HPDE6-E6E7 (cell line): ENCODE data around the gene BTNL9.
"Not testable (repeated sequence)": the region's sequence is repeated elsewhere in the genome, so short reads cannot be mapped to it uniquely, and the experiment has no call there.

Source experiments
- DNase-seq: peaks from one replicate; pipeline ENCODE4 v3.0.0; 2011; ENCODE audit warnings: missing footprints; ENCODE audit errors: extremely low spot score

BTNL9 gene

GRCh38 chr5:181042722-181043121 is 2.7 kb downstream of the BTNL9 start:
- no peak for DNase-seq

- DNase-seq = no peak
Observed at GRCh38 chr5:181043285-181044092, 3.4 kb downstream of the BTNL9 start.

- DNase-seq = no peak
Observed at GRCh38 chr5:181044093-181044599, 4.1 kb downstream of the BTNL9 start.

- no peak for DNase-seq
Observed at GRCh38 chr5:181044662-181045305, 4.7 kb downstream of the BTNL9 start.

- no peak for DNase-seq
Observed at GRCh38 chr5:181045316-181045715, 5.2 kb downstream of the BTNL9 start.

GRCh38 chr5:181045857-181046256 is 5.8 kb downstream of the BTNL9 start:
- not testable (repeated sequence) for DNase-seq

- DNase-seq = no peak
Observed at GRCh38 chr5:181047288-181047687, 7.2 kb downstream of the BTNL9 start.

GRCh38 chr5:181047921-181048320 is 7.9 kb downstream of the BTNL9 start:
- DNase-seq = no peak

GRCh38 chr5:181050016-181050415 is 9.9 kb downstream of the BTNL9 start:
- no peak for DNase-seq

GRCh38 chr5:181051841-181052671 is 12.0 kb downstream of the BTNL9 start:
- no peak for DNase-seq

- DNase-seq = no peak
Observed at GRCh38 chr5:181052672-181053487, 12.8 kb downstream of the BTNL9 start.

- DNase-seq = peak; percentile 19
Observed at GRCh38 chr5:181053488-181054121, 13.5 kb downstream of the BTNL9 start.

- DNase-seq = no peak
Observed at GRCh38 chr5:181054138-181054537, 14.1 kb downstream of the BTNL9 start.

- DNase-seq = no peak
Observed at GRCh38 chr5:181054871-181055459, 14.9 kb downstream of the BTNL9 start.

GRCh38 chr5:181056431-181056830 is 16.4 kb downstream of the BTNL9 start:
- DNase-seq = no peak

GRCh38 chr5:181058321-181058720 is 18.3 kb downstream of the BTNL9 start:
- DNase-seq = no peak

GRCh38 chr5:181058786-181059296 is 18.8 kb downstream of the BTNL9 start:
- no peak for DNase-seq

GRCh38 chr5:181059297-181060230 is 19.5 kb downstream of the BTNL9 start:
- no peak for DNase-seq

GRCh38 chr5:181060231-181060590 is 20.1 kb downstream of the BTNL9 start:
- DNase-seq = no peak
